DND-41 (cell line): ENCODE results near the gene SPRY4.
"Not testable (repeated sequence)": the region's sequence is repeated elsewhere in the genome, so short reads cannot be mapped to it uniquely, and the experiment has no call there.

Source experiments
- CTCF ChIP-seq: IDR thresholded peaks from 2 replicates; pipeline ENCODE4 v1.5.1; 2012; ENCODE audit warnings: borderline replicate concordance, low read length, moderate library complexity, mild to moderate bottlenecking; ENCODE audit not compliant: poor library complexity, severe bottlenecking; ENCODE audit errors: extremely low read depth
- EZH2 ChIP-seq: IDR thresholded peaks from 3 replicates; pipeline ENCODE4 v1.6.1; 2012; ENCODE audit warnings: borderline replicate concordance, low read depth, mild to moderate bottlenecking, moderate library complexity, low read length, inconsistent platforms; ENCODE audit not compliant: severe bottlenecking

DNA sequence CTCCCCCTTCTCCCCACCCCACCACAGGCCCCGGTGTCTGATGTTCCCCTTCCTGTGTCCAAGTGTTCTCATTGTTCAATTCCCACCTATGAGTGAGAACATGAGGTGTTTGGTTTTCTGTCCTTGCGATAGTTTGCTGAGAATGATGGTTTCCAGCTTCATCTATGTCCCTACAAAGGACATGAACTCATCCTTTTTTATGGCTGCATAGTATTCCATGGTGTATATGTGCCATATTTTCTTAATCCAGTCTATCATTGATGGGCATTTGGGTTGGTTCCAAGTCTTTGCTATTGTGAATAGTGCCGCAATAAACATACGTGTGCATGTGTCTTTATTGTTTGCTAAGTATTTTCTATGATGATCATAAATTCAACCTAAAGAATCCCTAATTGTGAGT is 60.7 kb downstream of the SPRY4 start:
- TF ChIP-seq CTCF, EZH2: not testable (repeated sequence)
